CD14-positive monocyte (primary cell): ENCODE data around the gene ETFDH. TPM values are rescaled to one million over a fixed set of nuclear protein-coding genes. Genes with fewer than 3 reads are reported as not detected.

ENCODE experiments used
- DNase-seq, 3 donors: peaks; one replicate each; pipeline ENCODE4 v3.0.0-alpha.2; 2011 to 2022
- H2AFZ ChIP-seq: 2 replicates; pipeline ENCODE4 v1.6.0; 2012; ENCODE audit warnings: mild to moderate bottlenecking, low read depth, low read length, inconsistent platforms; ENCODE audit not compliant: insufficient read depth, poor library complexity, severe bottlenecking
- H3K27ac ChIP-seq, 2 donors: 1 replicate in 1 of 2; 2 replicates in 1 of 2; pipeline ENCODE4 v1.5.1; 2012 to 2013; ENCODE audit warnings: low read length in 2 of 2, control low read depth in 1 of 2, inconsistent platforms in 1 of 2, low read depth in 1 of 2, mild to moderate bottlenecking in 1 of 2
- H3K27me3 ChIP-seq, 2 donors: one replicate each; pipeline versions ENCODE4 v1.6.0 to v1.6.1; 2011 to 2013; ENCODE audit warnings: low read length in 2 of 2; ENCODE audit not compliant: control insufficient read depth in 2 of 2, insufficient read depth in 2 of 2
- H3K36me3 ChIP-seq, 2 donors: replicated peaks in 1 of 2; 1 replicate in 1 of 2; 2 replicates in 1 of 2; pipeline versions ENCODE4 v1.5.1 to v1.6.1; 2012 to 2013; ENCODE audit warnings: low read length in 2 of 2, control low read depth in 1 of 2, inconsistent platforms in 1 of 2, mild to moderate bottlenecking in 1 of 2; ENCODE audit not compliant: insufficient read depth in 2 of 2, control insufficient read depth in 1 of 2
- H3K4me1 ChIP-seq, 2 donors: 1 replicate in 1 of 2; 2 replicates in 1 of 2; pipeline versions ENCODE4 v1.5.1 to v1.6.1; 2012 to 2013; ENCODE audit warnings: low read length in 2 of 2, control low read depth in 1 of 2, inconsistent platforms in 1 of 2, mild to moderate bottlenecking in 1 of 2, moderate library complexity in 1 of 2; ENCODE audit not compliant: insufficient read depth in 2 of 2, control insufficient read depth in 1 of 2
- H3K4me2 ChIP-seq: replicated peaks from 2 replicates; pipeline ENCODE3; 2012; ENCODE audit warnings: low read length, moderate library complexity, mild to moderate bottlenecking; ENCODE audit not compliant: poor library complexity, severe bottlenecking; ENCODE audit errors: extremely low read depth
- H3K4me3 ChIP-seq, 3 experiments: fragments of 200-600 bp in 1 of 3; sonication (generic) in 1 of 3; replicated peaks in 1 of 3; 1 replicate in 2 of 3; 2 replicates in 1 of 3; pipeline ENCODE4 v1.5.1; 2011 to 2013; ENCODE audit warnings: low read length in 3 of 3, mild to moderate bottlenecking in 3 of 3, control low read depth in 2 of 3, low read depth in 2 of 3, inconsistent platforms in 1 of 3, moderate library complexity in 1 of 3
- H3K79me2 ChIP-seq: 2 replicates; pipeline ENCODE4 v1.6.0; 2012; ENCODE audit warnings: mild to moderate bottlenecking, control low read depth, inconsistent platforms, low read length, moderate library complexity; ENCODE audit not compliant: insufficient read depth
- H3K9ac ChIP-seq: 2 replicates; pipeline ENCODE4 v1.6.0; 2017; ENCODE audit warnings: low read length, mild to moderate bottlenecking; ENCODE audit not compliant: insufficient read depth, poor library complexity, severe bottlenecking
- H3K9me3 ChIP-seq, 2 donors: replicated peaks in 1 of 2; 1 replicate in 1 of 2; 2 replicates in 1 of 2; pipeline versions ENCODE4 v1.5.1 to v1.6.1; 2012 to 2013; ENCODE audit warnings: low read length in 2 of 2, control low read depth in 1 of 2; ENCODE audit not compliant: control insufficient read depth in 1 of 2, insufficient read depth in 1 of 2
- H4K20me1 ChIP-seq: 2 replicates; pipeline ENCODE4 v1.6.0; 2012; ENCODE audit warnings: mild to moderate bottlenecking, low read length, control low read depth, moderate library complexity; ENCODE audit not compliant: insufficient read depth
- H3K27ac Mint-ChIP-seq, 7 donors: one replicate each; pipeline ENCODE4 v1.8.0; 2020; ENCODE audit warnings: mild to moderate bottlenecking in 7 of 7, mixed read lengths in 7 of 7, moderate library complexity in 6 of 7, inconsistent platforms in 2 of 7
- H3K27me3 Mint-ChIP-seq, 3 donors: one replicate each; pipeline ENCODE4 v1.8.0; 2021 to 2022; ENCODE audit warnings: low read depth in 3 of 3, mild to moderate bottlenecking in 3 of 3, mixed read lengths in 3 of 3, moderate library complexity in 3 of 3, inconsistent platforms in 1 of 3
- H3K36me3 Mint-ChIP-seq, 2 donors: one replicate each; pipeline ENCODE4 v1.8.0; 2020; ENCODE audit warnings: mixed read lengths in 2 of 2, inconsistent platforms in 1 of 2, mild to moderate bottlenecking in 1 of 2
- H3K4me1 Mint-ChIP-seq: one replicate; pipeline ENCODE4 v1.8.0; 2020; ENCODE audit warnings: mild to moderate bottlenecking, mixed read lengths
- H3K4me3 Mint-ChIP-seq, 2 donors: one replicate each; pipeline ENCODE4 v1.8.0; 2020; ENCODE audit warnings: mild to moderate bottlenecking in 2 of 2, mixed read lengths in 2 of 2, moderate library complexity in 1 of 2
- H3K9me3 Mint-ChIP-seq, 7 donors: one replicate each; pipeline ENCODE4 v1.8.0; 2020 to 2022; ENCODE audit warnings: mixed read lengths in 7 of 7, mild to moderate bottlenecking in 6 of 7, moderate library complexity in 6 of 7, inconsistent platforms in 2 of 7
- WGBS: methylation state at CpG from one replicate; pipeline ENCODE4 v1.1.5; 2013; ENCODE audit warnings: missing lambda C conversion rate; ENCODE audit not compliant: insufficient coverage; 5-methylcytosine and 5-hydroxymethylcytosine counted together
- intact Hi-C, 2 donors: fragments of 100-400 bp; cut with micrococcal nuclease; formaldehyde crosslinking; loops; one replicate each; pipeline versions ENCODE4 v1.15.0 to v1.15.1; 2023
- polyA plus RNA-seq, 3 donors: library from polyadenylated mRNA; depleted of rRNA in 1 of 3; unstranded in 2 of 3; stranded (reverse) in 1 of 3; fragments of 300-500 nt in 2 of 3; fragments of >200 nt in 1 of 3; fragmentation: Illumina TruSeq in 2 of 3; gene quantifications; 1 replicate in 2 of 3; 2 replicates in 1 of 3; pipeline ENCODE4 v1.2.3, GENCODE V29; 2012 to 2021
- TF ChIP-seq, protein P1 (sequence below): fragments of 200-600 bp; IDR thresholded peaks from one replicate; pipeline ENCODE4 v1.8.0; 2022; ENCODE audit warnings: antibody characterized with exemption, mild to moderate bottlenecking

ETFDH gene
- polyA plus RNA-seq, 3 donors: 11.9 to 17.8 (median 16.8) TPM

DNA sequence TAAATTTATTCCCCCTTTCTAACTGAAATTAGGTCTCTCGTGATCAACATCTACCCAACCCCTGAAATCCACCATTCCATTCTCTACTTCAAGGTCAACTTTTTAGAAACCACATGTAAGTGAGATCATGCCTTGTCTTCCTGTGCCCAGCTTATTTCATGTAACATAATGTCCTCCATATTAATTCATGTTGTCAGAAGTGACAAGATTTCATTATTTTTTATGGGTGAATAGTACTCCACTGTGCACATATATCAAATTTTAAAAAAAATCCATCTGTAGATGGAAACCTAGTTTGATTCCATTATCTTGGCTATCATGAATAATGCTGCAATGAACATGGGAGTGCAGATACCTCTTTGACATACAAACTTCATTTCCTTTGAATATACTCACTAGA is 49.6 kb downstream of the ETFDH start:
- intact Hi-C loops: loop anchor here (5.0 to 10.0 kb wide), 3 partner anchors 46 to 483 kb away; partner anchors contain the start of genes C4orf46 (in 1 of the 2), ETFDH (in 1 of the 2) and FNIP2 (in 1 of the 2)
- peak overlapping the region in 2 of 7 donors; percentile 32 to 58 for H3K27ac Mint-ChIP-seq
- peak overlapping the region in 1 of 3 experiments; percentile 90 for H3K4me3 ChIP-seq

DNA sequence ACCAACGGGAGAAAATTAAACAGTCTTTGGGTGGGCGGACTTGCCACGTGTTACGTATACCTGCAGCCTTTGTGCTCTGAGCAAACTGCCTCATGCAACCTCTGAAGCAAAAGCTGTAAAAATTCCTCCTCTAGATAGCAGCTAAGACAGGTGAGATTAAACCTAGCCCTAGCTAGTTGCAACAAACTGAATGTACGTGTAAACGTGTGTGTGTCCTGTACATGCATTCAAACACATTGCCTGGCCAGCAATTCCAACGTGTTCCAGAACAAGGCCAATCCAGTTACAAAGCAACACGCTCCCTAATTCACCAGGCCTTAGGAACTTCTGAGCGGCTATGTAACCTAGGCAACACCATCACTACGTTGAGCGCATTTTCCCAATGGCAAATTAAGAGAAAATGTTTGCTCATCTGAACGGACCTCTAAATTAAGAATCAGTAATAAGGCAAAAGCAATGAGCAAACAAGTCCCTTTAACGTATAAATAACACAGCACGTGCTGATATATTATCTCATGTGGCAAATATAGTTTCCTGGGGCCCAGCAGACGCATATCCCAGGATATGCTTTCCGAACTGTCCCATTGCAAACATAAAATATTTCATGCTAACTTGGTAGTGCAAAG is 50.3 kb downstream of the ETFDH start:
- DNase-seq: peak in 1 of 3 donors; percentile 33

More for the DNA sequence above, 49.6 kb downstream of the ETFDH start:
- peaks cover 41 to 46% of the 10 kb centered on the region in 2 donors for H3K36me3 Mint-ChIP-seq
- Histone ChIP-seq H3K36me3 (peaks cover 38 to 45% of the 10 kb centered on the region in 2 donors), H3K4me2 (no peak overlapping the region), H3K9ac (no peak overlapping the region), H4K20me1 (no peaks in the 10 kb centered on the region), H3K27ac (no peak overlapping the region), H3K27me3 (no peaks in the 10 kb centered on the region), H3K79me2 (peaks cover 41% of the 10 kb centered on the region), H3K4me1 (peaks cover 11 to 12% of the 10 kb centered on the region in 2 donors), H3K9me3 (no peaks in the 10 kb centered on the region), H2AFZ (no peak overlapping the region)
- TF ChIP-seq, protein P1, sequence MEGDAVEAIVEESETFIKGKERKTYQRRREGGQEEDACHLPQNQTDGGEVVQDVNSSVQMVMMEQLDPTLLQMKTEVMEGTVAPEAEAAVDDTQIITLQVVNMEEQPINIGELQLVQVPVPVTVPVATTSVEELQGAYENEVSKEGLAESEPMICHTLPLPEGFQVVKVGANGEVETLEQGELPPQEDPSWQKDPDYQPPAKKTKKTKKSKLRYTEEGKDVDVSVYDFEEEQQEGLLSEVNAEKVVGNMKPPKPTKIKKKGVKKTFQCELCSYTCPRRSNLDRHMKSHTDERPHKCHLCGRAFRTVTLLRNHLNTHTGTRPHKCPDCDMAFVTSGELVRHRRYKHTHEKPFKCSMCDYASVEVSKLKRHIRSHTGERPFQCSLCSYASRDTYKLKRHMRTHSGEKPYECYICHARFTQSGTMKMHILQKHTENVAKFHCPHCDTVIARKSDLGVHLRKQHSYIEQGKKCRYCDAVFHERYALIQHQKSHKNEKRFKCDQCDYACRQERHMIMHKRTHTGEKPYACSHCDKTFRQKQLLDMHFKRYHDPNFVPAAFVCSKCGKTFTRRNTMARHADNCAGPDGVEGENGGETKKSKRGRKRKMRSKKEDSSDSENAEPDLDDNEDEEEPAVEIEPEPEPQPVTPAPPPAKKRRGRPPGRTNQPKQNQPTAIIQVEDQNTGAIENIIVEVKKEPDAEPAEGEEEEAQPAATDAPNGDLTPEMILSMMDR: no peak
- H3K4me1 Mint-ChIP-seq: peaks cover 18% of the 10 kb centered on the region
- no peak for DNase-seq
- no peaks in the 10 kb centered on the region for H3K9me3 Mint-ChIP-seq
- H3K4me3 Mint-ChIP-seq: no peak overlapping the region
- no peaks in the 10 kb centered on the region for H3K27me3 Mint-ChIP-seq
- no CpG with 5 or more reads among the region's 1 CpG for WGBS

More for the DNA sequence above, 50.3 kb downstream of the ETFDH start:
- Histone ChIP-seq H3K9ac (peak overlapping the region; percentile 95), H3K4me2 (peak overlapping the region; percentile 85), H2AFZ (peak overlapping the region; percentile 93), H3K79me2 (peaks cover 41% of the 10 kb centered on the region), H3K9me3 (no peaks in the 10 kb centered on the region), H3K4me1 (peaks cover 11 to 12% of the 10 kb centered on the region in 2 donors), H3K4me3 (peak overlapping the region; percentile 52 to 97 (median 90)), H3K36me3 (peaks cover 32 to 38% of the 10 kb centered on the region in 2 donors), H3K27me3 (no peaks in the 10 kb centered on the region), H3K27ac (peak overlapping the region; percentile 96 to 98), H4K20me1 (no peaks in the 10 kb centered on the region)
- Mint-ChIP-seq H3K9me3 (no peaks in the 10 kb centered on the region), H3K4me3 (peak overlapping the region; percentile 97 to 100), H3K27me3 (no peaks in the 10 kb centered on the region), H3K4me1 (peaks cover 18% of the 10 kb centered on the region), H3K27ac (peak overlapping the region; percentile 97 to 99 (median 98)), H3K36me3 (peaks cover 35 to 39% of the 10 kb centered on the region in 2 donors)
- 19% methylated on average over 12 of the region's 16 CpGs for WGBS
- TF ChIP-seq, protein P1: no peak
- intact Hi-C loops: loop anchor here (5.0 to 10.0 kb wide), 3 partner anchors 45 to 482 kb away; partner anchors contain the start of genes C4orf46 (in 1 of the 2), ETFDH (in 1 of the 2) and FNIP2 (in 1 of the 2)
